GM23248 (cell line): ENCODE results near the gene HOXA13. TPM values are rescaled to one million over a fixed set of nuclear protein-coding genes. Genes with fewer than 3 reads are reported as not detected.

Experiments used
- DNase-seq: peaks from one replicate; pipeline ENCODE4 v3.0.0-alpha.2; 2015
- H2AFZ ChIP-seq: fragments of 200-600 bp; sonication (generic); 2 replicates; pipeline ENCODE4 v1.6.1; 2016; ENCODE audit warnings: antibody characterized with exemption
- H3F3A ChIP-seq: fragments of 200-600 bp; sonication (generic); 2 replicates; pipeline ENCODE4 v1.6.1; 2016; ENCODE audit warnings: mild to moderate bottlenecking, antibody characterized with exemption, mixed run types; ENCODE audit not compliant: insufficient read depth
- H3K27ac ChIP-seq: fragments of 200-600 bp; sonication (generic); 2 replicates; pipeline ENCODE4 v1.5.1; 2016; ENCODE audit warnings: mild to moderate bottlenecking
- H3K27me3 ChIP-seq: fragments of 200-600 bp; sonication (generic); replicated peaks from 2 replicates; pipeline ENCODE4 v1.6.1; 2016; ENCODE audit warnings: mild to moderate bottlenecking; ENCODE audit not compliant: insufficient read depth
- H3K36me3 ChIP-seq: fragments of 200-600 bp; sonication (generic); 2 replicates; pipeline ENCODE4 v1.6.1; 2016; ENCODE audit warnings: low read depth, mild to moderate bottlenecking
- H3K4me1 ChIP-seq: fragments of 200-600 bp; sonication (generic); 2 replicates; pipeline ENCODE4 v1.6.1; 2016; ENCODE audit warnings: mild to moderate bottlenecking; ENCODE audit not compliant: insufficient read depth
- H3K4me2 ChIP-seq: fragments of 200-600 bp; sonication (generic); one replicate; pipeline ENCODE4 v1.6.1; 2016; ENCODE audit warnings: mild to moderate bottlenecking; ENCODE audit not compliant: unreplicated experiment
- H3K4me3 ChIP-seq: fragments of 200-600 bp; sonication (generic); 2 replicates; pipeline ENCODE4 v1.5.1; 2016; ENCODE audit warnings: mild to moderate bottlenecking
- H3K79me2 ChIP-seq: fragments of 200-600 bp; sonication (generic); 2 replicates; pipeline ENCODE4 v1.6.1; 2016; ENCODE audit warnings: mild to moderate bottlenecking; ENCODE audit not compliant: insufficient read depth
- H3K9ac ChIP-seq: fragments of 200-600 bp; sonication (generic); 2 replicates; pipeline ENCODE4 v1.6.1; 2016; ENCODE audit warnings: mild to moderate bottlenecking
- H3K9me2 ChIP-seq: fragments of 200-600 bp; sonication (generic); 2 replicates; pipeline ENCODE4 v1.6.1; 2016; ENCODE audit warnings: mixed run types, mild to moderate bottlenecking, moderate library complexity; ENCODE audit not compliant: insufficient read depth
- H3K9me3 ChIP-seq: fragments of 200-600 bp; sonication (generic); one replicate; pipeline ENCODE4 v1.6.1; 2017; ENCODE audit warnings: low read depth
- H4K20me1 ChIP-seq: fragments of 200-600 bp; sonication (generic); 2 replicates; pipeline ENCODE4 v1.6.0; 2016; ENCODE audit not compliant: insufficient read depth
- EZH2 ChIP-seq: fragments of 200-600 bp; sonication (generic); IDR thresholded peaks from 2 replicates; pipeline ENCODE4 v1.6.1; 2018; ENCODE audit warnings: antibody characterized with exemption, mild to moderate bottlenecking; ENCODE audit not compliant: insufficient read depth, poor library complexity, severe bottlenecking
- EZH2phosphoT487 ChIP-seq: fragments of 200-600 bp; sonication (generic); IDR thresholded peaks from 2 replicates; pipeline ENCODE4 v1.6.1; 2018; ENCODE audit warnings: antibody characterized with exemption, moderate library complexity, mild to moderate bottlenecking, low read depth; ENCODE audit not compliant: insufficient read depth
- WGBS, 2 experiments: methylation state at CpG; one replicate each; pipeline ENCODE4 v1.1.6; 2015 to 2017; ENCODE audit warnings: low lambda C conversion rate in 2 of 2, low coverage in 1 of 2; ENCODE audit errors: missing lambda C conversion rate in 2 of 2; 5-methylcytosine and 5-hydroxymethylcytosine counted together
- in situ Hi-C: fragments of 300-500 bp; cut with MboI; formaldehyde crosslinking; loops from 2 replicates; pipeline ENCODE4 v1.15.0; 2020
- polyA plus RNA-seq: library from polyadenylated mRNA; unstranded; fragments of >200 nt; fragmentation: Nextera tagmentation; extraction: Ambion mirVana; gene quantifications from 2 replicates; pipeline ENCODE4 v1.2.1, GENCODE V29; 2016
- total RNA-seq: library from RNA; depleted of rRNA; stranded (reverse); fragments of >200 nt; shearing (Covaris generic); gene quantifications from 2 replicates; pipeline ENCODE4 v1.2.3, GENCODE V29; 2014

The HOXA13 gene
- total and polyA plus RNA-seq, 2 experiments from 2014 or later = 0.15 to 0.43 TPM

GRCh38 chr7:27247452-27248426, 47.8 kb upstream of the HOXA13 start:
- H3K27ac ChIP-seq = no peak overlapping the region
- no peak overlapping the region for H2AFZ ChIP-seq
- 76% methylated on average over 4 of the region's 4 CpGs for WGBS, 2 experiments
- no peak for DNase-seq
- no peaks in the 10 kb centered on the region for H3F3A ChIP-seq
- H3K27me3 ChIP-seq = peaks cover 97% of the 10 kb centered on the region
- no peak for TF ChIP-seq EZH2
- TF ChIP-seq EZH2phosphoT487 = no peak
- H4K20me1 ChIP-seq = no peaks in the 10 kb centered on the region
- no peak overlapping the region for H3K4me3 ChIP-seq
- peaks cover 14% of the 10 kb centered on the region for H3K4me1 ChIP-seq
- no peak overlapping the region for H3K9ac ChIP-seq
- H3K9me3 ChIP-seq = no peaks in the 10 kb centered on the region
- H3K4me2 ChIP-seq = no peak overlapping the region
- H3K9me2 ChIP-seq = no peaks in the 10 kb centered on the region
- no peaks in the 10 kb centered on the region for H3K36me3 ChIP-seq
- H3K79me2 ChIP-seq = no peaks in the 10 kb centered on the region
- in situ Hi-C loops = no loop called here

GRCh38 chr7:27247000-27247399, 47.1 kb upstream of the HOXA13 start:
- H3K4me3 ChIP-seq = no peak overlapping the region
- in situ Hi-C loops = no loop called here

GRCh38 chr7:27245798-27246691, 46.2 kb upstream of the HOXA13 start:
- DNase-seq = peak; percentile 57
- H3K9ac ChIP-seq = no peak overlapping the region

More at GRCh38 chr7:27247000-27247399, 47.1 kb upstream of the HOXA13 start:
- Histone ChIP-seq H3K36me3 (no peaks in the 10 kb centered on the region), H3K9me2 (no peaks in the 10 kb centered on the region), H3F3A (no peaks in the 10 kb centered on the region), H2AFZ (no peak overlapping the region), H3K79me2 (no peaks in the 10 kb centered on the region), H3K27ac (no peak overlapping the region), H3K4me2 (no peak overlapping the region), H3K9ac (no peak overlapping the region), H3K27me3 (peaks cover 97% of the 10 kb centered on the region), H3K9me3 (no peaks in the 10 kb centered on the region), H3K4me1 (peaks cover 15% of the 10 kb centered on the region), H4K20me1 (no peaks in the 10 kb centered on the region)
- no peak for DNase-seq
- TF ChIP-seq EZH2phosphoT487 (no peak), EZH2 (no peak)
- WGBS, 2 experiments = 91 to 93% methylated on average over 7 of the region's 7 CpGs

More at GRCh38 chr7:27245798-27246691, 46.2 kb upstream of the HOXA13 start:
- H2AFZ ChIP-seq = 0 out of 2 replicates have a peak overlapping the region, but pooled peaks have one; percentile 5
- no peak overlapping the region for H3K27ac ChIP-seq
- peak overlapping the region; percentile 20; the same call in 1 of the 2 replicates for H3K4me3 ChIP-seq
- 17 to 22% methylated on average over 45 to 87 of the region's 90 CpGs for WGBS, 2 experiments
- H3K4me1 ChIP-seq = peaks cover 15% of the 10 kb centered on the region
- H4K20me1 ChIP-seq = no peaks in the 10 kb centered on the region
- H3K36me3 ChIP-seq = no peaks in the 10 kb centered on the region
- in situ Hi-C loops = no loop called here
- peak; percentile 94 for TF ChIP-seq EZH2
- TF ChIP-seq EZH2phosphoT487 = no peak
- no peaks in the 10 kb centered on the region for H3K9me3 ChIP-seq
- no peaks in the 10 kb centered on the region for H3F3A ChIP-seq
- peaks cover 97% of the 10 kb centered on the region for H3K27me3 ChIP-seq
- H3K4me2 ChIP-seq = peak overlapping the region; percentile 34
- no peaks in the 10 kb centered on the region for H3K79me2 ChIP-seq
- H3K9me2 ChIP-seq = no peaks in the 10 kb centered on the region
